ENCODE measurements around the gene S100A1.
A peak's percentile ranks its signal among the peaks of the same experiment; 100 is the strongest.
"Not testable (repeated sequence)": the region's sequence is repeated elsewhere in the genome, so short reads cannot be mapped to it uniquely, and the experiment has no call there.

Gene S100A1

GRCh38 chr1:153659656-153660055 is 31.4 kb downstream of the S100A1 start:
- no peak for DNase-seq

- DNase-seq: no peak
Observed at GRCh38 chr1:153661111-153661708, 33.0 kb downstream of the S100A1 start.

- DNase-seq: no peak
Observed at GRCh38 chr1:153662269-153662668, 34.0 kb downstream of the S100A1 start.

GRCh38 chr1:153663211-153663610 is 35.0 kb downstream of the S100A1 start:
- no peak for DNase-seq

- no peak for DNase-seq
Observed at GRCh38 chr1:153667439-153667838, 39.2 kb downstream of the S100A1 start.

- DNase-seq: not testable (repeated sequence)
Observed at GRCh38 chr1:153668672-153669071, 40.4 kb downstream of the S100A1 start.

GRCh38 chr1:153669606-153670005 is 41.4 kb downstream of the S100A1 start:
- DNase-seq: no peak

GRCh38 chr1:153670257-153670858 is 42.1 kb downstream of the S100A1 start:
- DNase-seq: no peak

- DNase-seq: peak; percentile 99
Observed at GRCh38 chr1:153670859-153671627, 42.8 kb downstream of the S100A1 start, which contains the start of gene ILF2. Gene ILF2, minus strand, starts transcription at chr1:153670993. Its CDS starts 71 bp downstream, at chr1:153670922.

GRCh38 chr1:153671628-153672353 is 43.6 kb downstream of the S100A1 start:
- not testable (repeated sequence) for DNase-seq

- DNase-seq: no peak
Observed at GRCh38 chr1:153673511-153673910, 45.3 kb downstream of the S100A1 start.

- no peak for DNase-seq
Observed at GRCh38 chr1:153677718-153678518, 49.7 kb downstream of the S100A1 start.

- DNase-seq: no peak
Observed at GRCh38 chr1:153678519-153679336, 50.5 kb downstream of the S100A1 start, which contains the start of gene NPR1. Gene NPR1, plus strand, starts transcription at chr1:153678688. Its CDS starts 421 bp downstream, at chr1:153679109.

GRCh38 chr1:153679337-153680119 is 51.3 kb downstream of the S100A1 start:
- no peak for DNase-seq

GRCh38 chr1:153680120-153680403 is 51.8 kb downstream of the S100A1 start:
- DNase-seq: no peak

All from NCI-H1417 treated with DMSO at 0.1 percent for 48 hours (cell line).